Progenitor cell of endocrine pancreas (in vitro differentiated cells): Measurements from ENCODE around the gene IP6K1. TPM values are rescaled to one million over a fixed set of nuclear protein-coding genes. Genes with fewer than 3 reads are reported as not detected.

Source experiments
- DNase-seq: peaks from one replicate; pipeline ENCODE4 v3.0.0; 2021; ENCODE audit warnings: low spot score; ENCODE audit not compliant: unreplicated experiment
- H3K27ac Mint-ChIP-seq: 2 replicates; pipeline ENCODE4 v1.8.0; 2021; ENCODE audit warnings: mild to moderate bottlenecking, moderate library complexity, mixed read lengths
- H3K27me3 Mint-ChIP-seq: 2 replicates; pipeline ENCODE4 v1.8.0; 2021; ENCODE audit warnings: mixed read lengths
- H3K36me3 Mint-ChIP-seq: 2 replicates; pipeline ENCODE4 v1.8.0; 2022; ENCODE audit warnings: mixed read lengths; ENCODE audit not compliant: insufficient read depth
- H3K4me1 Mint-ChIP-seq: 2 replicates; pipeline ENCODE4 v1.8.0; 2021; ENCODE audit warnings: low read depth, mixed read lengths
- H3K4me3 Mint-ChIP-seq: 2 replicates; pipeline ENCODE4 v1.8.0; 2021; ENCODE audit warnings: low read depth, mild to moderate bottlenecking, moderate library complexity, mixed read lengths
- H3K9me3 Mint-ChIP-seq: 2 replicates; pipeline ENCODE4 v1.8.0; 2021; ENCODE audit warnings: low read depth, mixed read lengths
- CTCF ChIP-seq: fragments of 200-600 bp; sonication (generic); IDR thresholded peaks from one replicate; pipeline ENCODE4 v1.5.0; 2021; ENCODE audit warnings: antibody characterized with exemption, mild to moderate bottlenecking; ENCODE audit not compliant: unreplicated experiment
- total RNA-seq: library from RNA; stranded (reverse); gene quantifications from 2 replicates; pipeline ENCODE4 v1.2.1, GENCODE V29; 2021

IP6K1 gene
- total RNA-seq, 1 donor from 2014 or later: 46.3 TPM

GRCh38 chr3:49709852-49710251, 76.5 kb downstream of the IP6K1 start:
- peaks cover 3% of the 10 kb centered on the region for H3K36me3 Mint-ChIP-seq
- H3K4me1 Mint-ChIP-seq: no peaks in the 10 kb centered on the region
- no peak overlapping the region for H3K27ac Mint-ChIP-seq
- no peak overlapping the region for H3K4me3 Mint-ChIP-seq
- DNase-seq: no peak
- no peaks in the 10 kb centered on the region for H3K9me3 Mint-ChIP-seq
- no peaks in the 10 kb centered on the region for H3K27me3 Mint-ChIP-seq
- TF ChIP-seq CTCF: no peak

- no peaks in the 10 kb centered on the region for H3K4me1 Mint-ChIP-seq
- H3K9me3 Mint-ChIP-seq: no peaks in the 10 kb centered on the region
- no peaks in the 10 kb centered on the region for H3K27me3 Mint-ChIP-seq
- no peak for TF ChIP-seq CTCF
- no peak for DNase-seq
- no peak overlapping the region for H3K27ac Mint-ChIP-seq
- H3K36me3 Mint-ChIP-seq: peaks cover 3% of the 10 kb centered on the region
- H3K4me3 Mint-ChIP-seq: no peak overlapping the region
These were observed 79.2 kb downstream of the IP6K1 start for GRCh38 chr3:49707113-49707480.

DNA sequence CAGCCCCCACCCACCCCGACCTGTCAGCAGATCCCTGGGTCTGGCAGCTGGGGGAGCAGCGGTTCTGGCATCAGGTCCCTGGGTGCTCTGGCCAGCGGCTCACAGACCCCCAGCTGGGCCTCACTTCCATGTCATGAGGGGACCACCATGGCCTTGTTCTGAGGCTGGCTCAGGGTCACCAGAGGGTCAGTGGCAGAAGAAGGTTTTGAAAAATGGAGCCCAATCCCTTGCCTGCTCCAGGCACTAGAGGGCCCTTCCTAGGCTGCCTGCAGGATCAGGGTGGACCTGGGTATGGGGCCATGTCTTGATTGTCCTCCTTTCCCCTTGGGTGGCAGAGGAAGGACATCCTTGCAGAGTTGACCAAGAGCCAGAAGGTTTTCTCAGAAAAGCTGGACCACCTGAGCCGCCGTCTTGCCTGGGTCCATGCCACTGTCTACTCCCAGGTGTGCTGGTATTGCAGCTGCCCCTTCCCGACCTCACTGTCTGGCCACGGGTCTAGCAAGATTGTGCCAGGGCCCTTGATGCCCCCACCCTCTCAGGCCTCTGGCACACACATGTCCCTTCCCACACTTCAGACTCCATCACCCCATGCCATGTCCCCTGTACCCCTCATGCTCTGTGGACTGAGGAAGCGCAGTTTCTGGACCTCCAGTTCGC, 79.8 kb downstream of the IP6K1 start:
- Mint-ChIP-seq H3K27me3 (no peaks in the 10 kb centered on the region), H3K36me3 (peaks cover 4% of the 10 kb centered on the region), H3K9me3 (no peaks in the 10 kb centered on the region), H3K4me1 (no peaks in the 10 kb centered on the region), H3K4me3 (no peak overlapping the region), H3K27ac (no peak overlapping the region)
- no peak for DNase-seq
- TF ChIP-seq CTCF: no peak

GRCh38 chr3:49705390-49705960, 80.9 kb downstream of the IP6K1 start:
- no peak overlapping the region for H3K4me3 Mint-ChIP-seq
- H3K9me3 Mint-ChIP-seq: no peaks in the 10 kb centered on the region
- no peak overlapping the region for H3K27ac Mint-ChIP-seq
- peaks cover 6% of the 10 kb centered on the region for H3K36me3 Mint-ChIP-seq
- no peaks in the 10 kb centered on the region for H3K27me3 Mint-ChIP-seq
- no peaks in the 10 kb centered on the region for H3K4me1 Mint-ChIP-seq
- DNase-seq: no peak
- no peak for TF ChIP-seq CTCF

GRCh38 chr3:49704629-49705028, 81.7 kb downstream of the IP6K1 start:
- no peak for DNase-seq
- Mint-ChIP-seq H3K27ac (no peak overlapping the region), H3K9me3 (no peaks in the 10 kb centered on the region), H3K36me3 (peaks cover 6% of the 10 kb centered on the region), H3K4me1 (no peaks in the 10 kb centered on the region), H3K4me3 (no peak overlapping the region), H3K27me3 (no peaks in the 10 kb centered on the region)
- no peak for TF ChIP-seq CTCF
